GM18870 (cell line): ENCODE measurements around the gene F8.
"Not testable (repeated sequence)": the region's sequence is repeated elsewhere in the genome, so short reads cannot be mapped to it uniquely, and the experiment has no call there.

ENCODE experiments used
- ATAC-seq: cut with Tn5 transposase; IDR thresholded peaks from one replicate; pipeline ENCODE4 v1.9.1; 2021; ENCODE audit warnings: moderate library complexity; ENCODE audit not compliant: unreplicated experiment

F8 gene

GRCh38 chrX:154817048-154817618, 205.4 kb downstream of the F8 start:
- not testable (repeated sequence) for ATAC-seq

GRCh38 chrX:154816326-154816898, 206.1 kb downstream of the F8 start:
- not testable (repeated sequence) for ATAC-seq

- ATAC-seq: no peak
These were observed 207.2 kb downstream of the F8 start for GRCh38 chrX:154815274-154815818.

- ATAC-seq: no peak
These were observed 208.7 kb downstream of the F8 start for GRCh38 chrX:154813801-154814200.

- ATAC-seq: no peak
These were observed 210.0 kb downstream of the F8 start for GRCh38 chrX:154812341-154813101.

- ATAC-seq: no peak
These were observed 212.4 kb downstream of the F8 start for GRCh38 chrX:154809939-154810665.

GRCh38 chrX:154806837-154807501, 215.6 kb downstream of the F8 start:
- ATAC-seq: no peak

GRCh38 chrX:154805696-154806091, 216.8 kb downstream of the F8 start:
- peak; percentile 14 for ATAC-seq

- ATAC-seq: peak; percentile 64
These were observed 217.4 kb downstream of the F8 start, which contains the start of gene MPP1 for GRCh38 chrX:154804957-154805695. Gene MPP1, minus strand, starts transcription at chrX:154805485. Its CDS starts 112 bp downstream, at chrX:154805373.

- no peak for ATAC-seq
These were observed 218.1 kb downstream of the F8 start for GRCh38 chrX:154804261-154804956.

- no peak for ATAC-seq
These were observed 219.6 kb downstream of the F8 start for GRCh38 chrX:154802947-154803346.

- no peak for ATAC-seq
These were observed 221.9 kb downstream of the F8 start for GRCh38 chrX:154800478-154801210.

- no peak for ATAC-seq
These were observed 222.8 kb downstream of the F8 start for GRCh38 chrX:154799556-154800348.

GRCh38 chrX:154797006-154797405, 225.5 kb downstream of the F8 start:
- no peak for ATAC-seq

- no peak for ATAC-seq
These were observed 227.5 kb downstream of the F8 start for GRCh38 chrX:154795016-154795415.

GRCh38 chrX:154793084-154793795, 229.3 kb downstream of the F8 start:
- no peak for ATAC-seq

GRCh38 chrX:154791939-154792338, 230.6 kb downstream of the F8 start:
- no peak for ATAC-seq
